Measurements from ENCODE around the gene SLCO2A1. TPM values are rescaled to one million over a fixed set of nuclear protein-coding genes. Genes with fewer than 3 reads are reported as not detected.

SLCO2A1 gene
- total and polyA plus RNA-seq, 2 donors (not counting 1 experiment from before 2014, with no cell fraction given): not detected

GRCh38 chr3:133937756-133938601, 91.7 kb downstream of the SLCO2A1 start:
- WGBS (ENCODE audit: insufficient coverage): 91% methylated on average over 7 of the region's 10 CpGs
- no peak for TF ChIP-seq EZH2 (IDR thresholded peaks at IDR 0.05; ENCODE audit: borderline replicate concordance, insufficient read depth, low read depth, low read length, poor library complexity, severe bottlenecking)
- no peak for TF ChIP-seq CTCF (IDR thresholded peaks at IDR 0.05)
- POLR2A ChIA-PET: no interaction called here
- H3K9ac ChIP-seq (ENCODE audit: low read length): no peak overlapping the region
- no peaks in the 10 kb centered on the region for H3K4me1 ChIP-seq (ENCODE audit: control insufficient read depth in 2 of 2, insufficient read depth in 2 of 2, low read length in 2 of 2)
- H3K4me2 ChIP-seq (replicated peaks; ENCODE audit: low read depth, low read length, poor library complexity, severe bottlenecking): no peak overlapping the region
- Mint-ChIP-seq H3K27me3 (peaks cover 20% of the 10 kb centered on the region), H3K4me1 (peaks cover 2% of the 10 kb centered on the region), H3K27ac (no peak overlapping the region), H3K4me3 (no peak overlapping the region), H3K9me3 (ENCODE audit: insufficient read depth) (no peaks in the 10 kb centered on the region)
- H3K79me2 ChIP-seq (ENCODE audit: control insufficient read depth, insufficient read depth, low read length): no peaks in the 10 kb centered on the region
- H3K27me3 ChIP-seq (replicated peaks in 1 of 4; ENCODE audit: control extremely low read depth in 1 of 4, control insufficient read depth in 3 of 4, insufficient read depth in 4 of 4, low read length in 3 of 4): peaks cover 0 to 2% (median 0%) of the 10 kb centered on the region in 4 experiments
- H4K20me1 ChIP-seq (ENCODE audit: control insufficient read depth, insufficient read depth, low read length, poor library complexity, severe bottlenecking): no peaks in the 10 kb centered on the region
- H3K9me3 ChIP-seq (ENCODE audit: control extremely low read depth in 1 of 3, control insufficient read depth in 2 of 3, insufficient read depth in 1 of 3, low read length in 2 of 3): no peaks in the 10 kb centered on the region
- H3K36me3 ChIP-seq (replicated peaks in 1 of 2; ENCODE audit: control extremely low read depth in 1 of 2, control insufficient read depth in 1 of 2, extremely low read depth in 1 of 2, insufficient read depth in 2 of 2, low read length in 1 of 2): no peaks in the 10 kb centered on the region
- DNase-seq (no peak), ATAC-seq (ENCODE audit: low read depth) (no peak)
- H3K27ac ChIP-seq (ENCODE audit: low read length in 2 of 2): no peak overlapping the region
- no peak overlapping the region for H2AFZ ChIP-seq (ENCODE audit: insufficient read depth, low read depth, low read length, poor library complexity, severe bottlenecking)
- intact Hi-C loops (cut with micrococcal nuclease): no loop called here
- no peak overlapping the region for H3K4me3 ChIP-seq (ENCODE audit: control extremely low read depth in 1 of 5, extremely low read depth in 1 of 5, insufficient read depth in 1 of 5, low read depth in 2 of 5, low read length in 4 of 5)
- CTCF ChIA-PET: no interaction called here

GRCh38 chr3:133937061-133937686, 92.6 kb downstream of the SLCO2A1 start:
- Mint-ChIP-seq H3K9me3 (ENCODE audit: insufficient read depth) (no peaks in the 10 kb centered on the region), H3K4me3 (no peak overlapping the region), H3K4me1 (no peaks in the 10 kb centered on the region), H3K27me3 (peaks cover 14% of the 10 kb centered on the region), H3K27ac (no peak overlapping the region)
- no peak overlapping the region for H3K9ac ChIP-seq (ENCODE audit: low read length)
- ChIA-PET POLR2A (no interaction called here), CTCF (no interaction called here)
- H3K4me1 ChIP-seq (ENCODE audit: control insufficient read depth in 2 of 2, insufficient read depth in 2 of 2, low read length in 2 of 2): no peaks in the 10 kb centered on the region
- H3K36me3 ChIP-seq (replicated peaks in 1 of 2; ENCODE audit: control extremely low read depth in 1 of 2, control insufficient read depth in 1 of 2, extremely low read depth in 1 of 2, insufficient read depth in 2 of 2, low read length in 1 of 2): no peaks in the 10 kb centered on the region
- intact Hi-C loops (cut with micrococcal nuclease): no loop called here
- H3K79me2 ChIP-seq (ENCODE audit: control insufficient read depth, insufficient read depth, low read length): no peaks in the 10 kb centered on the region
- no peaks in the 10 kb centered on the region for H3K9me3 ChIP-seq (ENCODE audit: control extremely low read depth in 1 of 3, control insufficient read depth in 2 of 3, insufficient read depth in 1 of 3, low read length in 2 of 3)
- no peak overlapping the region for H3K4me3 ChIP-seq (ENCODE audit: control extremely low read depth in 1 of 5, extremely low read depth in 1 of 5, insufficient read depth in 1 of 5, low read depth in 2 of 5, low read length in 4 of 5)
- no peak overlapping the region for H3K27ac ChIP-seq (ENCODE audit: low read length in 2 of 2)
- no peak overlapping the region for H3K4me2 ChIP-seq (replicated peaks; ENCODE audit: low read depth, low read length, poor library complexity, severe bottlenecking)
- H2AFZ ChIP-seq (ENCODE audit: insufficient read depth, low read depth, low read length, poor library complexity, severe bottlenecking): no peak overlapping the region
- TF ChIP-seq EZH2 (IDR thresholded peaks at IDR 0.05; ENCODE audit: borderline replicate concordance, insufficient read depth, low read depth, low read length, poor library complexity, severe bottlenecking) (no peak), CTCF (IDR thresholded peaks at IDR 0.05) (no peak)
- WGBS (ENCODE audit: insufficient coverage): 81% methylated on average over 7 of the region's 8 CpGs
- DNase-seq: no peak
- H4K20me1 ChIP-seq (ENCODE audit: control insufficient read depth, insufficient read depth, low read length, poor library complexity, severe bottlenecking): no peaks in the 10 kb centered on the region
- H3K27me3 ChIP-seq (replicated peaks in 1 of 4; ENCODE audit: control extremely low read depth in 1 of 4, control insufficient read depth in 3 of 4, insufficient read depth in 4 of 4, low read length in 3 of 4): peaks cover 0 to under 1% (median 0%) of the 10 kb centered on the region in 4 experiments
- no peak for ATAC-seq (ENCODE audit: low read depth)
